ENCODE results near the gene RXRB.

RXRB gene

GRCh38 chr6:33209856-33210255 is 9.4 kb upstream of the RXRB start:
- Histone ChIP-seq H3K4me2 (ENCODE audit: low read depth, low read length, poor library complexity, severe bottlenecking) (no peak overlapping the region), H2AFZ (ENCODE audit: low read length) (no peak overlapping the region), H3F3A (ENCODE audit: low read depth) (no peaks in the 10 kb centered on the region), H3K4me3 (ENCODE audit: low read length, poor library complexity, severe bottlenecking) (no peak overlapping the region), H3K4me1 (ENCODE audit: insufficient read depth, low read length, poor library complexity, severe bottlenecking) (peaks cover 21% of the 10 kb centered on the region), H3K27me3 (ENCODE audit: insufficient read depth, low read length, poor library complexity, severe bottlenecking) (no peaks in the 10 kb centered on the region), H3K36me3 (ENCODE audit: insufficient read depth, low read length) (no peaks in the 10 kb centered on the region), H3K9ac (ENCODE audit: low read depth, low read length, poor library complexity, severe bottlenecking) (no peak overlapping the region), H3K9me3 (ENCODE audit: insufficient read depth, low read depth, low read length) (no peaks in the 10 kb centered on the region), H3K79me2 (ENCODE audit: insufficient read depth, low read length) (peaks cover 13% of the 10 kb centered on the region; the same call in 1 of the 2 replicates), H3K9me2 (replicated peaks; ENCODE audit: low read depth, low read length) (no peaks in the 10 kb centered on the region), H4K20me1 (ENCODE audit: insufficient read depth, low read length, poor library complexity, severe bottlenecking) (no peaks in the 10 kb centered on the region)
- TF ChIP-seq EZH2phosphoT487 (IDR thresholded peaks at IDR 0.05; ENCODE audit: borderline replicate concordance) (no peak), CTCF (conservative IDR thresholded peaks at IDR 0.05; ENCODE audit: low read length) (no peak)

- TF ChIP-seq CTCF (conservative IDR thresholded peaks at IDR 0.05; ENCODE audit: low read length) (no peak), EZH2phosphoT487 (IDR thresholded peaks at IDR 0.05; ENCODE audit: borderline replicate concordance) (no peak)
- Histone ChIP-seq H3K9me2 (replicated peaks; ENCODE audit: low read depth, low read length) (no peaks in the 10 kb centered on the region), H3K36me3 (ENCODE audit: insufficient read depth, low read length) (peaks cover 2% of the 10 kb centered on the region; the same call in 1 of the 2 replicates), H3K27me3 (ENCODE audit: insufficient read depth, low read length, poor library complexity, severe bottlenecking) (no peaks in the 10 kb centered on the region), H3K79me2 (ENCODE audit: insufficient read depth, low read length) (peaks cover 25% of the 10 kb centered on the region; the same call in 1 of the 2 replicates), H3K4me3 (ENCODE audit: low read length, poor library complexity, severe bottlenecking) (peak within 1 kb of the TSS; percentile 79), H3K9ac (ENCODE audit: low read depth, low read length, poor library complexity, severe bottlenecking) (peak within 1 kb of the TSS; percentile 84), H4K20me1 (ENCODE audit: insufficient read depth, low read length, poor library complexity, severe bottlenecking) (peaks cover 4% of the 10 kb centered on the region), H3F3A (ENCODE audit: low read depth) (0 out of 2 replicates have a peak, but pooled peaks cover 3% of the 10 kb centered on the region), H3K9me3 (ENCODE audit: insufficient read depth, low read depth, low read length) (no peaks in the 10 kb centered on the region), H2AFZ (ENCODE audit: low read length) (peak within 1 kb of the TSS; percentile 83), H3K4me2 (ENCODE audit: low read depth, low read length, poor library complexity, severe bottlenecking) (peak within 1 kb of the TSS; percentile 98), H3K4me1 (ENCODE audit: insufficient read depth, low read length, poor library complexity, severe bottlenecking) (peaks cover 34% of the 10 kb centered on the region)
These were observed 7.9 kb upstream of the RXRB start, which contains the start of gene RING1 for GRCh38 chr6:33208091-33208967. Gene RING1, plus strand, starts transcription at chr6:33208500. Its CDS starts 323 bp downstream, at chr6:33208823.

GRCh38 chr6:33207552-33208090 is 7.2 kb upstream of the RXRB start:
- Histone ChIP-seq H3K9me2 (replicated peaks; ENCODE audit: low read depth, low read length) (no peaks in the 10 kb centered on the region), H3K36me3 (ENCODE audit: insufficient read depth, low read length) (peaks cover 9% of the 10 kb centered on the region; the same call in 1 of the 2 replicates), H2AFZ (ENCODE audit: low read length) (peak overlapping the region; percentile 83), H3F3A (ENCODE audit: low read depth) (0 out of 2 replicates have a peak, but pooled peaks cover 3% of the 10 kb centered on the region), H4K20me1 (ENCODE audit: insufficient read depth, low read length, poor library complexity, severe bottlenecking) (peaks cover 10% of the 10 kb centered on the region), H3K4me1 (ENCODE audit: insufficient read depth, low read length, poor library complexity, severe bottlenecking) (peaks cover 39% of the 10 kb centered on the region), H3K4me3 (ENCODE audit: low read length, poor library complexity, severe bottlenecking) (peak overlapping the region; percentile 79), H3K4me2 (ENCODE audit: low read depth, low read length, poor library complexity, severe bottlenecking) (peak overlapping the region; percentile 98), H3K9me3 (ENCODE audit: insufficient read depth, low read depth, low read length) (no peaks in the 10 kb centered on the region), H3K79me2 (ENCODE audit: insufficient read depth, low read length) (peaks cover 32% of the 10 kb centered on the region; the same call in 1 of the 2 replicates), H3K27me3 (ENCODE audit: insufficient read depth, low read length, poor library complexity, severe bottlenecking) (no peaks in the 10 kb centered on the region), H3K9ac (ENCODE audit: low read depth, low read length, poor library complexity, severe bottlenecking) (peak overlapping the region; percentile 84)
- TF ChIP-seq CTCF (conservative IDR thresholded peaks at IDR 0.05; ENCODE audit: low read length), result no peak
- no peak for TF ChIP-seq EZH2phosphoT487 (IDR thresholded peaks at IDR 0.05; ENCODE audit: borderline replicate concordance)
